ENCODE results near the gene TMCC1. TPM values are rescaled to one million over a fixed set of nuclear protein-coding genes. Genes with fewer than 3 reads are reported as not detected.

Gene TMCC1
- total and polyA plus RNA-seq, 2 donors (not counting 3 experiments of a cell fraction or from before 2014, with no cell fraction given): 17.4 to 38.4 TPM

GRCh38 chr3:129599607-129600006, 293.9 kb downstream of the TMCC1 start:
- Histone ChIP-seq H3K4me2 (ENCODE audit: insufficient read depth, low read length) (peak overlapping the region; percentile 35), H3K9ac (replicated peaks; ENCODE audit: extremely low read depth, insufficient read depth, low read length) (peak overlapping the region; percentile 69), H3K4me3 (replicated peaks in 1 of 3; ENCODE audit: insufficient read depth in 1 of 3, low read depth in 1 of 3, low read length in 3 of 3) (peak overlapping the region in 1 of 3 experiments; percentile 8), H3K27ac (ENCODE audit: insufficient read depth, low read depth, low read length) (peak overlapping the region; percentile 91), H3K27me3 (ENCODE audit: control insufficient read depth in 2 of 2, insufficient read depth in 2 of 2, low read length in 2 of 2) (no peaks in the 10 kb centered on the region), H3K9me1 (replicated peaks; ENCODE audit: control insufficient read depth, extremely low read depth, insufficient read depth, low read length) (no peaks in the 10 kb centered on the region), H3K9me3 (replicated peaks; ENCODE audit: control insufficient read depth, insufficient read depth, low read length) (no peaks in the 10 kb centered on the region), H3K4me1 (ENCODE audit: control insufficient read depth, extremely low read depth, insufficient read depth, low read length) (peaks cover 80% of the 10 kb centered on the region), H3K36me3 (ENCODE audit: control insufficient read depth in 2 of 2, extremely low read depth in 1 of 2, insufficient read depth in 2 of 2, low read length in 2 of 2) (no peaks in the 10 kb centered on the region), H2AFZ (ENCODE audit: low read depth, low read length) (no peak overlapping the region), H3K79me2 (ENCODE audit: control insufficient read depth, insufficient read depth, low read length) (peaks cover 97% of the 10 kb centered on the region), H4K20me1 (replicated peaks; ENCODE audit: control insufficient read depth, extremely low read depth, insufficient read depth, low read length) (no peaks in the 10 kb centered on the region)
- peak; percentile 19 for TF ChIP-seq POLR2A (IDR thresholded peaks at IDR 0.05; ENCODE audit: low read depth, low read length)
- peak; percentile 65 for TF ChIP-seq JUN (IDR thresholded peaks at IDR 0.05; ENCODE audit: borderline replicate concordance, insufficient read depth, insufficient read length, low read depth)
- TF ChIP-seq POLR2AphosphoS5 (IDR thresholded peaks at IDR 0.05; ENCODE audit: insufficient read depth, low read depth, low read length): peak; percentile 87
- no peak for TF ChIP-seq MAX (IDR thresholded peaks at IDR 0.05; ENCODE audit: insufficient read depth, insufficient read length)
- no peak for TF ChIP-seq CTCF (IDR thresholded peaks at IDR 0.05; ENCODE audit: extremely low read depth in 1 of 2, insufficient read depth in 1 of 2, low read depth in 1 of 2, low read length in 2 of 2)
- peak; percentile 36 for TF ChIP-seq MYC (IDR thresholded peaks at IDR 0.05; ENCODE audit: low read depth, low read length)
- TF ChIP-seq GATA2 (IDR thresholded peaks at IDR 0.05; ENCODE audit: insufficient read depth, insufficient read length, low read depth, low read length): peak; percentile 58
- peak; percentile 93 for TF ChIP-seq FOS (IDR thresholded peaks at IDR 0.05; ENCODE audit: borderline replicate concordance, insufficient read depth, low read length)
- TF ChIP-seq EZH2 (IDR thresholded peaks at IDR 0.05; ENCODE audit: borderline replicate concordance, low read depth, low read length, severe bottlenecking): no peak
- dilution Hi-C loops (cut with MboI; ENCODE audit: extremely low pct_ligation_motif_present, low sequenced_read_pairs) (no loop called here), intact Hi-C loops (cut with micrococcal nuclease) (loop anchor here (1.0 to 5.0 kb wide), 3 partner anchors 8 to 217 kb away; no protein-coding TSS in a partner anchor)
- peak; percentile 98 for FAIRE-seq
- no TSS peak for BruUV-seq (replicated peaks)
- ChIA-PET CTCF (interaction anchor here (0.6 to 1.7 kb wide), 10 partner anchors 13 to 283 kb away, joined by 3 to 14 read pairs (median 3); a partner anchor contains a TSS), POLR2A (no interaction called here)
- peak; percentile 94 for DNase-seq (ENCODE audit: low read depth, low spot score)
